Loucy (cell line): Measurements from ENCODE around the gene KLHL24.

Source experiments
- CTCF ChIP-seq: fragments of 200-600 bp; sonication (generic); conservative IDR thresholded peaks from 2 replicates; pipeline ENCODE4 v1.5.1; 2014; ENCODE audit warnings: mild to moderate bottlenecking, antibody characterized with exemption, low read length
- EZH2phosphoT487 ChIP-seq: fragments of 200-600 bp; IDR thresholded peaks from 2 replicates; pipeline ENCODE4 v1.6.1; 2018; ENCODE audit warnings: antibody characterized with exemption, mild to moderate bottlenecking, moderate library complexity, borderline replicate concordance

- TF ChIP-seq CTCF (no peak), EZH2phosphoT487 (no peak)
These were observed 15.2 kb upstream of the KLHL24 start for GRCh38 chr3:183620252-183620628.
